SK-N-SH (cell line): ENCODE measurements around the gene WDR35. TPM values are rescaled to one million over a fixed set of nuclear protein-coding genes. Genes with fewer than 3 reads are reported as not detected.

ENCODE experiments used
- CTCF ChIA-PET: fragments of 300-600, 350-600 bp; formaldehyde crosslinking; extraction: SDS; loops from one replicate; lab custom pipeline; 2021; lab: Yijun Ruan, JAX
- POLR2A ChIA-PET: fragments of 350-600 bp; sonication (Branson Sonifier 250); formaldehyde crosslinking; extraction: SDS; loops from one replicate; lab custom pipeline; 2020; ENCODE audit warnings: antibody characterized with exemption, inconsistent platforms; lab: Yijun Ruan, JAX
- DNase-seq: peaks from one replicate; pipeline ENCODE4 v3.0.0; 2012
- H2AFZ ChIP-seq: fragments of 200-600 bp; sonication (generic); 2 replicates; pipeline ENCODE4 v1.8.1; 2016; ENCODE audit warnings: antibody characterized with exemption, mild to moderate bottlenecking, low read depth
- H3F3A ChIP-seq: fragments of 200-600 bp; sonication (generic); replicated peaks from 2 replicates; pipeline ENCODE3; 2016; ENCODE audit warnings: antibody characterized with exemption, mild to moderate bottlenecking; ENCODE audit not compliant: insufficient read depth
- H3K27ac ChIP-seq, 2 experiments: fragments of 200-500 bp in 1 of 2; fragments of 200-600 bp in 1 of 2; sonication (Bioruptor generic) in 1 of 2; sonication (generic), shearing (Covaris generic) in 1 of 2; 2 replicates each; pipeline versions ENCODE4 v1.5.1 to v1.6.1; 2014 to 2016; ENCODE audit warnings: low read depth in 2 of 2, inconsistent platforms in 1 of 2, low read length in 1 of 2, mild to moderate bottlenecking in 1 of 2, mixed read lengths in 1 of 2
- H3K27me3 ChIP-seq: fragments of 200-600 bp; sonication (generic), shearing (Covaris generic); 2 replicates; pipeline ENCODE4 v1.6.1; 2016; ENCODE audit warnings: mixed run types; ENCODE audit not compliant: insufficient read depth
- H3K36me3 ChIP-seq, 2 experiments: fragments of 200-500 bp in 1 of 2; fragments of 200-600 bp in 1 of 2; sonication (Bioruptor generic) in 1 of 2; sonication (generic) in 1 of 2; replicated peaks in 1 of 2; 2 replicates each; pipeline versions ENCODE3 to v1.5.1; 2014 to 2016; ENCODE audit warnings: low read length in 1 of 2, mild to moderate bottlenecking in 1 of 2; ENCODE audit not compliant: insufficient read depth in 2 of 2, control insufficient read depth in 1 of 2
- H3K4me1 ChIP-seq, 2 experiments: fragments of 200-500 bp in 1 of 2; fragments of 200-600 bp in 1 of 2; sonication (Bioruptor generic) in 1 of 2; sonication (generic), shearing (Covaris generic) in 1 of 2; 2 replicates each; pipeline versions ENCODE4 v1.5.1 to v1.6.1; 2014 to 2016; ENCODE audit warnings: low read depth in 1 of 2, low read length in 1 of 2, mixed run types in 1 of 2; ENCODE audit not compliant: insufficient read depth in 2 of 2, control insufficient read depth in 1 of 2
- H3K4me2 ChIP-seq: fragments of 200-600 bp; sonication (generic), shearing (Covaris generic); 2 replicates; pipeline ENCODE4 v1.6.1; 2017; ENCODE audit warnings: mixed run types
- H3K4me3 ChIP-seq, 2 experiments: fragments of 200-500 bp in 1 of 2; fragments of 200-600 bp in 1 of 2; sonication (Bioruptor generic) in 1 of 2; sonication (generic), shearing (Covaris generic) in 1 of 2; 2 replicates each; pipeline versions ENCODE4 v1.5.1 to v1.8.1; 2014 to 2016; ENCODE audit warnings: low read depth in 2 of 2, inconsistent platforms in 1 of 2, low read length in 1 of 2, mild to moderate bottlenecking in 1 of 2, mixed read lengths in 1 of 2, moderate library complexity in 1 of 2
- H3K79me2 ChIP-seq: fragments of 200-600 bp; sonication (generic); 2 replicates; pipeline ENCODE4 v1.8.1; 2017; ENCODE audit warnings: mild to moderate bottlenecking; ENCODE audit not compliant: insufficient read depth
- H3K9ac ChIP-seq: fragments of 200-600 bp; sonication (generic); 2 replicates; pipeline ENCODE4 v1.6.1; 2017; ENCODE audit warnings: mixed run types
- H3K9me2 ChIP-seq: fragments of 200-600 bp; sonication (generic); 2 replicates; pipeline ENCODE4 v1.6.1; 2017; ENCODE audit warnings: mixed run types
- H3K9me3 ChIP-seq: fragments of 200-600 bp; sonication (generic); 2 replicates; pipeline ENCODE4 v1.6.1; 2017; ENCODE audit warnings: mixed run types, mild to moderate bottlenecking, moderate library complexity
- H4K20me1 ChIP-seq: fragments of 200-600 bp; sonication (generic); 2 replicates; pipeline ENCODE4 v1.6.1; 2017; ENCODE audit warnings: mild to moderate bottlenecking, mixed run types; ENCODE audit not compliant: insufficient read depth
- CHD2 ChIP-seq: fragments of 150-350 bp; IDR thresholded peaks from 2 replicates; pipeline ENCODE4 v1.6.1; 2018; ENCODE audit warnings: low read length; ENCODE audit not compliant: partially characterized antibody
- CTCF ChIP-seq: fragments of 200-600 bp; sonication (generic); IDR thresholded peaks from 2 replicates; pipeline ENCODE4 v1.6.1; 2017; ENCODE audit warnings: antibody characterized with exemption, mild to moderate bottlenecking, moderate library complexity
- EP300 ChIP-seq, 2 experiments: IDR thresholded peaks; 2 replicates each; pipeline versions ENCODE4 v1.4.0 to v1.6.1; 2012; ENCODE audit warnings: borderline replicate concordance in 1 of 2, low read depth in 1 of 2, low read length in 1 of 2
- FOSL2 ChIP-seq: IDR thresholded peaks from 2 replicates; pipeline ENCODE4 v1.4.0; 2012; ENCODE audit warnings: low read depth, mild to moderate bottlenecking, moderate library complexity, borderline replicate concordance
- FOXJ3 ChIP-seq: sonication (generic); formaldehyde crosslinking; IDR thresholded peaks from 2 replicates; pipeline ENCODE4 v1.5.1; 2020; ENCODE audit warnings: mild to moderate bottlenecking, missing genetic modification reagents
- FOXM1 ChIP-seq: IDR thresholded peaks from 2 replicates; pipeline ENCODE4 v1.4.0; 2012; ENCODE audit warnings: low read depth, mild to moderate bottlenecking
- GABPA ChIP-seq: IDR thresholded peaks from 2 replicates; pipeline ENCODE4 v1.4.0; 2012; ENCODE audit warnings: low read depth, mild to moderate bottlenecking
- MAX ChIP-seq: IDR thresholded peaks from 2 replicates; pipeline ENCODE4 v1.4.0; 2012; ENCODE audit warnings: low read depth
- MEF2A ChIP-seq: IDR thresholded peaks from 2 replicates; pipeline ENCODE4 v1.4.0; 2012; ENCODE audit warnings: low read depth, borderline replicate concordance
- NRF1 ChIP-seq: IDR thresholded peaks from 2 replicates; pipeline ENCODE4 v1.6.1; 2012; ENCODE audit warnings: low read depth, mild to moderate bottlenecking, low read length
- PBX3 ChIP-seq: IDR thresholded peaks from 2 replicates; pipeline ENCODE4; 2012
- RCOR1 ChIP-seq: fragments of 150-350 bp; IDR thresholded peaks from 2 replicates; pipeline ENCODE4 v1.6.1; 2017; ENCODE audit warnings: antibody characterized with exemption, low read length
- REST ChIP-seq: IDR thresholded peaks from 2 replicates; pipeline ENCODE4 v1.6.1; 2012; ENCODE audit warnings: mild to moderate bottlenecking, low read depth, low read length, moderate library complexity
- RXRA ChIP-seq: IDR thresholded peaks from 2 replicates; pipeline ENCODE4 v1.4.0; 2012; ENCODE audit warnings: low read depth, mild to moderate bottlenecking, borderline replicate concordance
- SIN3A ChIP-seq: IDR thresholded peaks from 2 replicates; pipeline ENCODE4 v1.6.1; 2012; ENCODE audit warnings: low read depth, mild to moderate bottlenecking, low read length, moderate library complexity, borderline replicate concordance
- USF1 ChIP-seq: IDR thresholded peaks from 2 replicates; pipeline ENCODE4 v1.4.0; 2012; ENCODE audit warnings: low read depth, borderline replicate concordance
- YY1 ChIP-seq: IDR thresholded peaks from 2 replicates; pipeline ENCODE4 v1.4.0; 2012; ENCODE audit warnings: low read depth, mild to moderate bottlenecking
- WGBS: methylation state at CpG from one replicate; pipeline ENCODE4 v1.1.6; 2017; ENCODE audit warnings: low lambda C conversion rate; 5-methylcytosine and 5-hydroxymethylcytosine counted together
- polyA plus RNA-seq, 3 experiments: library from polyadenylated mRNA; depleted of rRNA; stranded (reverse); fragments of >200 nt; gene quantifications; 2 replicates each; pipeline ENCODE4 v1.2.3, GENCODE V29; 2012

WDR35 gene
- polyA plus RNA-seq, 1 of the 3 experiments (the other 2 are of a cell fraction): 8.6 TPM

- Histone ChIP-seq H3K27me3 (no peaks in the 10 kb centered on the region), H2AFZ (no peak overlapping the region), H3K9me2 (no peaks in the 10 kb centered on the region), H3K9me3 (no peaks in the 10 kb centered on the region), H4K20me1 (no peaks in the 10 kb centered on the region), H3K36me3 (no peaks in the 10 kb centered on the region), H3K79me2 (no peaks in the 10 kb centered on the region), H3F3A (no peaks in the 10 kb centered on the region), H3K4me1 (peaks cover 0 to 14% of the 10 kb centered on the region in 2 experiments; a peak in 2 of 4 replicates), H3K4me2 (no peak overlapping the region), H3K27ac (no peak overlapping the region), H3K9ac (no peak overlapping the region), H3K4me3 (no peak overlapping the region)
- WGBS: 88% methylated on average over 17 of the region's 17 CpGs
- TF ChIP-seq RCOR1 (no peak), FOXM1 (no peak), GABPA (no peak), FOXJ3 (no peak), MEF2A (no peak), REST (no peak), PBX3 (no peak), RXRA (no peak), CHD2 (no peak), YY1 (no peak), FOSL2 (no peak), USF1 (no peak), MAX (no peak), NRF1 (no peak), CTCF (no peak), SIN3A (no peak), EP300 (IDR thresholded peaks at IDR 0.05; ENCODE audit: borderline replicate concordance in 1 of 2, low read depth in 1 of 2, low read length in 1 of 2) (no peak)
- DNase-seq: no peak
- POLR2A ChIA-PET: interaction anchor here (1.9 kb wide), 1 partner anchor 16 kb away, joined by 6 read pairs; the partner anchor contains the start of gene WDR35
- CTCF ChIA-PET: interaction anchor here (0.9 to 2.1 kb wide), 4 partner anchors 9 to 88 kb away, joined by 3 to 9 read pairs (median 3); partner anchors contain the start of gene LAPTM4A
Observed at GRCh38 chr2:20005891-20006470, 16.1 kb upstream of the WDR35 start.
